ENCODE data around the gene WNT5B. TPM values are rescaled to one million over a fixed set of nuclear protein-coding genes. Genes with fewer than 3 reads are reported as not detected.

Gene WNT5B
- total and polyA plus RNA-seq, 9 of the 15 experiments (the other 6 are each of a cell fraction or from before 2014, with no cell fraction given), result 0.42 to 16.8 (median 5.4) TPM

DNA sequence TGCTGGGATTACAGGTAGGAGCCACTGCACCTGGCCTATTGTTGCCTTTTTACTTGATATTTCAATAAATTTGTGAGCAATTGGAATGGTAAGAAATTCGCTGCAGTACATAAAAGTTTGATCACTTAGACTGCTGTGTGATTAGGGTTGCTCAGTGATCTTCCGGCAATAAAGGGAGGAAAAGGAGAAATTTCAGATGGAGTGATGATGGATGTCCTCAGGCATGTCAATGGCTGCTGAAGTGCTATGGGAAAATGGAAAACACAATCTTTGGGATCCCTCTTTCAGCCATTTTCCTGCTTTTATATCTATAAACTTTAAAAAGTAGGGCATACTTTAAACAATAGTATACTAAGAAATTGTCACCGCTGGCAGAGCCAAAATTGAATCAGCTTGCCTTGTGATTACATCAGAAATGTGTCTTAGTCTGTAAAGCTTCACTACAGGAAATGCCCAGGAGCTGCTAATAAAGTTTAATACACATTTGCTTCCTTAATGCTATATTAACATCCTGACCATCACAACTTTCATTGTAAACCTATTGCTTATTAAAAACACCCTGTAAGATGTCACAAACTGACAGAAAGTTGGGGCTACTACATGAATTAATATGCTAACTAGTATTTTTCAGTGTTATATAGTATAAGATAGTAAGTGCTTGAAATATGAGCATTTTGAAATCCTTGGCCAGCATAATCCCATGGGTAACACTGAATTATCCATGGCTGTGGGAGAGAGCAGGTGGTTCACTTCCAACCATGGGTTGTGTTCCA is 20.9 kb upstream of the WNT5B start:
- no peaks in the 10 kb centered on the region for H3K36me3 ChIP-seq (ENCODE audit: control insufficient read depth, insufficient read depth, low read length)
- no peak overlapping the region; the same call in 2 of the 3 replicates for H3K27ac ChIP-seq (ENCODE audit: extremely low read depth, low read depth, low read length)
- H4K20me1 ChIP-seq (replicated peaks; ENCODE audit: control insufficient read depth, insufficient read depth, low read length), result no peaks in the 10 kb centered on the region
- CTCF ChIA-PET (ENCODE audit: low intra/inter-chr PET ratio), result no interaction called here
- FAIRE-seq, result no peak
- POLR2A ChIA-PET, result no interaction called here
- no TSS peak for BruUV-seq (replicated peaks)
- 46% methylated on average over 3 of the region's 3 CpGs for WGBS (ENCODE audit: insufficient coverage, low coverage, missing lambda C conversion rate)
- intact Hi-C loops (cut with micrococcal nuclease) (loop anchor here (10.0 kb wide), 1 partner anchor 1033 kb away; no protein-coding TSS in a partner anchor), in situ Hi-C loops (cut with MboI) (no loop called here)
- H3K9ac ChIP-seq (ENCODE audit: insufficient read depth in 1 of 2, low read depth in 2 of 2, low read length in 2 of 2), result no peak overlapping the region
- peaks cover 20 to 22% of the 10 kb centered on the region in 2 experiments; a peak in 4 of 5 replicates for H3K4me1 ChIP-seq (replicated peaks in 1 of 2; ENCODE audit: control insufficient read depth in 2 of 2, insufficient read depth in 2 of 2, low read length in 2 of 2)
- H3K9me3 ChIP-seq (replicated peaks; ENCODE audit: control insufficient read depth, insufficient read depth, low read depth, low read length), result no peaks in the 10 kb centered on the region
- no peak for ATAC-seq
- no peaks in the 10 kb centered on the region for H3K79me2 ChIP-seq (ENCODE audit: control insufficient read depth, insufficient read depth, low read length)
- H3K4me3 ChIP-seq, result no peak overlapping the region
- H3K4me2 ChIP-seq (ENCODE audit: insufficient read depth, low read length), result no peak overlapping the region
- H3K9me1 ChIP-seq (ENCODE audit: control insufficient read depth, insufficient read depth, low read length), result no peaks in the 10 kb centered on the region
- 0 out of 2 replicates have a peak overlapping the region, but pooled peaks have one; percentile 44 for H2AFZ ChIP-seq (ENCODE audit: low read depth, low read length)
- H3K27me3 ChIP-seq (ENCODE audit: control insufficient read depth in 2 of 2, insufficient read depth in 2 of 2, low read length in 2 of 2), result no peaks in the 10 kb centered on the region
- DNase-seq (ENCODE audit: extremely low read depth in 1 of 4, low spot score in 3 of 4), result no peak
- TF ChIP-seq POLR2H (tag; IDR thresholded peaks at IDR 0.05; ENCODE audit: low read depth) (peak; percentile 66), EP300 (IDR thresholded peaks at IDR 0.05; ENCODE audit: low read length) (peak; percentile 51; the same call in 1 of the 2 replicates), ZNF589 (CRISPR knock-in tag; IDR thresholded peaks at IDR 0.05; ENCODE audit: low read depth) (peak; percentile 59; the same call in 1 of the 2 replicates), ETV1 (tag; conservative IDR thresholded peaks at IDR 0.05; ENCODE audit: low read depth) (peak; percentile 52; the same call in 1 of the 2 replicates)
- TF ChIP-seq, protein P1, sequence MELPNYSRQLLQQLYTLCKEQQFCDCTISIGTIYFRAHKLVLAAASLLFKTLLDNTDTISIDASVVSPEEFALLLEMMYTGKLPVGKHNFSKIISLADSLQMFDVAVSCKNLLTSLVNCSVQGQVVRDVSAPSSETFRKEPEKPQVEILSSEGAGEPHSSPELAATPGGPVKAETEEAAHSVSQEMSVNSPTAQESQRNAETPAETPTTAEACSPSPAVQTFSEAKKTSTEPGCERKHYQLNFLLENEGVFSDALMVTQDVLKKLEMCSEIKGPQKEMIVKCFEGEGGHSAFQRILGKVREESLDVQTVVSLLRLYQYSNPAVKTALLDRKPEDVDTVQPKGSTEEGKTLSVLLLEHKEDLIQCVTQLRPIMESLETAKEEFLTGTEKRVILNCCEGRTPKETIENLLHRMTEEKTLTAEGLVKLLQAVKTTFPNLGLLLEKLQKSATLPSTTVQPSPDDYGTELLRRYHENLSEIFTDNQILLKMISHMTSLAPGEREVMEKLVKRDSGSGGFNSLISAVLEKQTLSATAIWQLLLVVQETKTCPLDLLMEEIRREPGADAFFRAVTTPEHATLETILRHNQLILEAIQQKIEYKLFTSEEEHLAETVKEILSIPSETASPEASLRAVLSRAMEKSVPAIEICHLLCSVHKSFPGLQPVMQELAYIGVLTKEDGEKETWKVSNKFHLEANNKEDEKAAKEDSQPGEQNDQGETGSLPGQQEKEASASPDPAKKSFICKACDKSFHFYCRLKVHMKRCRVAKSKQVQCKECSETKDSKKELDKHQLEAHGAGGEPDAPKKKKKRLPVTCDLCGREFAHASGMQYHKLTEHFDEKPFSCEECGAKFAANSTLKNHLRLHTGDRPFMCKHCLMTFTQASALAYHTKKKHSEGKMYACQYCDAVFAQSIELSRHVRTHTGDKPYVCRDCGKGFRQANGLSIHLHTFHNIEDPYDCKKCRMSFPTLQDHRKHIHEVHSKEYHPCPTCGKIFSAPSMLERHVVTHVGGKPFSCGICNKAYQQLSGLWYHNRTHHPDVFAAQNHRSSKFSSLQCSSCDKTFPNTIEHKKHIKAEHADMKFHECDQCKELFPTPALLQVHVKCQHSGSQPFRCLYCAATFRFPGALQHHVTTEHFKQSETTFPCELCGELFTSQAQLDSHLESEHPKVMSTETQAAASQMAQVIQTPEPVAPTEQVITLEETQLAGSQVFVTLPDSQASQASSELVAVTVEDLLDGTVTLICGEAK (IDR thresholded peaks at IDR 0.05), result peak; percentile 96
- TF ChIP-seq, protein P1 (CRISPR knock-in tag; IDR thresholded peaks at IDR 0.05), result peak; percentile 75
- TF ChIP-seq, protein P2, sequence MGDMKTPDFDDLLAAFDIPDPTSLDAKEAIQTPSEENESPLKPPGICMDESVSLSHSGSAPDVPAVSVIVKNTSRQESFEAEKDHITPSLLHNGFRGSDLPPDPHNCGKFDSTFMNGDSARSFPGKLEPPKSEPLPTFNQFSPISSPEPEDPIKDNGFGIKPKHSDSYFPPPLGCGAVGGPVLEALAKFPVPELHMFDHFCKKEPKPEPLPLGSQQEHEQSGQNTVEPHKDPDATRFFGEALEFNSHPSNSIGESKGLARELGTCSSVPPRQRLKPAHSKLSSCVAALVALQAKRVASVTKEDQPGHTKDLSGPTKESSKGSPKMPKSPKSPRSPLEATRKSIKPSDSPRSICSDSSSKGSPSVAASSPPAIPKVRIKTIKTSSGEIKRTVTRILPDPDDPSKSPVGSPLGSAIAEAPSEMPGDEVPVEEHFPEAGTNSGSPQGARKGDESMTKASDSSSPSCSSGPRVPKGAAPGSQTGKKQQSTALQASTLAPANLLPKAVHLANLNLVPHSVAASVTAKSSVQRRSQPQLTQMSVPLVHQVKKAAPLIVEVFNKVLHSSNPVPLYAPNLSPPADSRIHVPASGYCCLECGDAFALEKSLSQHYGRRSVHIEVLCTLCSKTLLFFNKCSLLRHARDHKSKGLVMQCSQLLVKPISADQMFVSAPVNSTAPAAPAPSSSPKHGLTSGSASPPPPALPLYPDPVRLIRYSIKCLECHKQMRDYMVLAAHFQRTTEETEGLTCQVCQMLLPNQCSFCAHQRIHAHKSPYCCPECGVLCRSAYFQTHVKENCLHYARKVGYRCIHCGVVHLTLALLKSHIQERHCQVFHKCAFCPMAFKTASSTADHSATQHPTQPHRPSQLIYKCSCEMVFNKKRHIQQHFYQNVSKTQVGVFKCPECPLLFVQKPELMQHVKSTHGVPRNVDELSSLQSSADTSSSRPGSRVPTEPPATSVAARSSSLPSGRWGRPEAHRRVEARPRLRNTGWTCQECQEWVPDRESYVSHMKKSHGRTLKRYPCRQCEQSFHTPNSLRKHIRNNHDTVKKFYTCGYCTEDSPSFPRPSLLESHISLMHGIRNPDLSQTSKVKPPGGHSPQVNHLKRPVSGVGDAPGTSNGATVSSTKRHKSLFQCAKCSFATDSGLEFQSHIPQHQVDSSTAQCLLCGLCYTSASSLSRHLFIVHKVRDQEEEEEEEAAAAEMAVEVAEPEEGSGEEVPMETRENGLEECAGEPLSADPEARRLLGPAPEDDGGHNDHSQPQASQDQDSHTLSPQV (IDR thresholded peaks at IDR 0.05), result peak; percentile 26; the same call in 1 of the 2 replicates

Data from K562 (cell line).